A549 (cell line): ENCODE data around the gene TRIM26. TPM values are rescaled to one million over a fixed set of nuclear protein-coding genes. Genes with fewer than 3 reads are reported as not detected.

Source experiments
- ATAC-seq, 2 experiments: fragments of 200-7000 bp in 1 of 2; fragments of >200 bp in 1 of 2; cut with Nextera tagmentation in 1 of 2; cut with Tn5 transposase in 1 of 2; 3 replicates each; pipeline versions ENCODE4 v1.8.0 to v1.9.1; 2018 to 2020; ENCODE audit warnings: mild to moderate bottlenecking in 1 of 2, moderate library complexity in 1 of 2
- CTCF ChIA-PET: fragments of 300-600 bp; sonication (Branson Sonifier 250); formaldehyde crosslinking; extraction: SDS; loops from one replicate; lab custom pipeline; 2021; ENCODE audit warnings: antibody characterized with exemption, inconsistent platforms; lab: Yijun Ruan, JAX
- POLR2A ChIA-PET: fragments of 350-600 bp; formaldehyde crosslinking; extraction: SDS; loops from one replicate; lab custom pipeline; 2021; ENCODE audit warnings: antibody characterized with exemption, inconsistent platforms; lab: Yijun Ruan, JAX
- DNase-seq, 2 experiments: peaks; one replicate each; pipeline versions ENCODE4 v3.0.0 to v3.0.0-alpha.2; 2011 to 2016; ENCODE audit warnings: low read depth in 1 of 2, low spot score in 1 of 2
- FAIRE-seq: peaks from 2 replicates; lab custom pipeline; 2011; peaks lifted over from hg19 to GRCh38; lab: Jason Lieb, UNC
- H3K27ac ChIP-seq, 2 experiments: fragments of >200 bp; sonication (Bioruptor Twin); formaldehyde crosslinking; 3 replicates each; pipeline ENCODE4 v1.5.1; 2016 to 2017
- H3K4me1 ChIP-seq: fragments of >200 bp; sonication (Bioruptor Twin); formaldehyde crosslinking; 3 replicates; pipeline ENCODE4 v1.6.1; 2016
- H3K4me2 ChIP-seq: fragments of >200 bp; sonication (Bioruptor Twin); formaldehyde crosslinking; 3 replicates; pipeline ENCODE4 v1.6.1; 2016
- H3K4me3 ChIP-seq: fragments of >200 bp; sonication (Bioruptor Twin); formaldehyde crosslinking; 3 replicates; pipeline ENCODE4 v1.5.1; 2016
- H3K9me3 ChIP-seq: fragments of >200 bp; sonication (Bioruptor Twin); formaldehyde crosslinking; 3 replicates; pipeline ENCODE4 v1.6.1; 2016
- CHD2 ChIP-seq: fragments of 150-350 bp; IDR thresholded peaks from 2 replicates; pipeline ENCODE4 v1.6.1; 2014; ENCODE audit warnings: low read length; ENCODE audit not compliant: partially characterized antibody
- CHD4 ChIP-seq: fragments of 200-600 bp; sonication (generic); IDR thresholded peaks from 2 replicates; pipeline ENCODE4 v1.6.1; 2016; ENCODE audit warnings: antibody characterized with exemption, mild to moderate bottlenecking, borderline replicate concordance
- EHF ChIP-seq: fragments of 250-450 bp; sonication (Bioruptor Pico); IDR thresholded peaks from 2 replicates; pipeline ENCODE4 v1.5.0; 2020; ENCODE audit warnings: mild to moderate bottlenecking
- EP300 ChIP-seq, 2 experiments: fragments of >200 bp; sonication (Bioruptor Twin); formaldehyde crosslinking; IDR thresholded peaks; 2 replicates in 1 of 2; 3 replicates in 1 of 2; pipeline ENCODE4 v1.6.1; 2016 to 2017
- ESRRA ChIP-seq: fragments of 150-350 bp; IDR thresholded peaks from 2 replicates; pipeline ENCODE4 v1.6.1; 2014; ENCODE audit warnings: mild to moderate bottlenecking, low read length, borderline replicate concordance
- FOSB ChIP-seq: fragments of 250-450 bp; sonication (Bioruptor Pico); IDR thresholded peaks from 2 replicates; pipeline ENCODE4 v1.5.0; 2020; ENCODE audit warnings: mild to moderate bottlenecking, moderate library complexity
- FOSL2 ChIP-seq, 2 experiments: fragments of 450-650 bp in 1 of 2; fragments of >200 bp in 1 of 2; sonication (Bioruptor Twin) in 1 of 2; formaldehyde crosslinking; IDR thresholded peaks; 2 replicates each; pipeline versions ENCODE4 v1.5.0 to v1.6.1; 2016 to 2020; ENCODE audit warnings: mild to moderate bottlenecking in 1 of 2, moderate library complexity in 1 of 2
- GATA3 ChIP-seq: IDR thresholded peaks from 2 replicates; pipeline ENCODE4 v1.6.1; 2012; ENCODE audit warnings: borderline replicate concordance
- HDAC2 ChIP-seq: fragments of 200-600 bp; sonication (generic); IDR thresholded peaks from 2 replicates; pipeline ENCODE4 v1.6.1; 2016
- HOXB13 ChIP-seq: fragments of 250-450 bp; sonication (Bioruptor Pico); IDR thresholded peaks from 2 replicates; pipeline ENCODE4 v1.5.0; 2020; ENCODE audit warnings: low read depth, mild to moderate bottlenecking, moderate library complexity
- HOXB5 ChIP-seq: fragments of 250-450 bp; sonication (Bioruptor Pico); IDR thresholded peaks from 2 replicates; pipeline ENCODE4 v1.5.0; 2020; ENCODE audit warnings: mild to moderate bottlenecking, moderate library complexity
- JUN ChIP-seq, 2 experiments: fragments of >200 bp; sonication (Bioruptor Twin); formaldehyde crosslinking; IDR thresholded peaks; 2 replicates in 1 of 2; 3 replicates in 1 of 2; pipeline ENCODE4 v1.6.1; 2016 to 2017
- KDM5A ChIP-seq: fragments of 200-600 bp; sonication (generic); IDR thresholded peaks from 2 replicates; pipeline ENCODE4 v1.6.1; 2016; ENCODE audit warnings: antibody characterized with exemption, mild to moderate bottlenecking
- MAFK ChIP-seq: fragments of 450-650 bp; IDR thresholded peaks from 2 replicates; pipeline ENCODE4 v1.6.1; 2014; ENCODE audit not compliant: partially characterized antibody
- NR3C1 ChIP-seq: fragments of >200 bp; sonication (Bioruptor Twin); formaldehyde crosslinking; IDR thresholded peaks from 3 replicates; pipeline ENCODE4 v1.6.1; 2017
- PHF8 ChIP-seq: fragments of 200-600 bp; sonication (generic); IDR thresholded peaks from 2 replicates; pipeline ENCODE4 v1.6.1; 2016; ENCODE audit warnings: low read depth, mild to moderate bottlenecking, antibody characterized with exemption, moderate library complexity, borderline replicate concordance
- POLR2A ChIP-seq: IDR thresholded peaks from 2 replicates; pipeline ENCODE4 v1.6.1; 2012; ENCODE audit warnings: mild to moderate bottlenecking, low read length
- POLR2AphosphoS2 ChIP-seq: conservative IDR thresholded peaks from 2 replicates; pipeline ENCODE4 v1.6.1; 2012; ENCODE audit warnings: low read length, improper control_type of control experiment, inconsistent platforms
- RFX5 ChIP-seq: fragments of 450-650 bp; IDR thresholded peaks from 2 replicates; pipeline ENCODE4 v1.7.1; 2014; ENCODE audit warnings: antibody characterized with exemption, mild to moderate bottlenecking, moderate library complexity
- SREBF2 ChIP-seq: fragments of 450-650 bp; IDR thresholded peaks from 2 replicates; pipeline ENCODE4 v1.6.1; 2014; ENCODE audit warnings: mild to moderate bottlenecking, moderate library complexity
- TP53 ChIP-seq: fragments of 250-450 bp; sonication (Bioruptor Pico); IDR thresholded peaks from 2 replicates; pipeline ENCODE4 v1.5.0; 2021; ENCODE audit warnings: mild to moderate bottlenecking, moderate library complexity
- ZNF302 ChIP-seq: fragments of 250-450 bp; sonication (Bioruptor Pico); IDR thresholded peaks from 2 replicates; pipeline ENCODE4 v1.9.0; 2021; ENCODE audit warnings: inconsistent platforms, mild to moderate bottlenecking, moderate library complexity
- WGBS: methylation state at CpG from one replicate; pipeline ENCODE4 v1.1.6; 2017; ENCODE audit errors: missing lambda C conversion rate; 5-methylcytosine and 5-hydroxymethylcytosine counted together
- polyA minus RNA-seq: library from RNA; depleted of rRNA, polyadenylated mRNA; stranded (reverse); fragments of >200 nt; gene quantifications from 2 replicates; pipeline ENCODE4 v1.2.3, GENCODE V29; 2011; rRNA and poly(A)+ RNA removed
- polyA plus RNA-seq, 4 experiments: library from polyadenylated mRNA; depleted of rRNA in 3 of 4; stranded (reverse); fragments of >200 nt; fragmentation: RNase III in 1 of 4; extraction: RNeasy Plus Mini Kit Qiagen cat#74134 plus additional on column Dnase treatment in 1 of 4; gene quantifications; 2 replicates in 3 of 4; 3 replicates in 1 of 4; pipeline ENCODE4 v1.2.3, GENCODE V29; 2011 to 2017
- TF ChIP-seq, protein P1 (sequence below): fragments of >200 bp; sonication (Bioruptor Twin); formaldehyde crosslinking; IDR thresholded peaks from 3 replicates; pipeline ENCODE4 v1.6.1; 2016
- TF ChIP-seq, protein P2 (sequence below): IDR thresholded peaks from 2 replicates; pipeline ENCODE4 v1.6.1; 2012; ENCODE audit warnings: low read depth, borderline replicate concordance
- TF ChIP-seq, protein P3 (sequence below): fragments of 200-600 bp; sonication (generic); IDR thresholded peaks from 2 replicates; pipeline ENCODE4 v1.6.1; 2016; ENCODE audit warnings: antibody characterized with exemption, mild to moderate bottlenecking, moderate library complexity
- TF ChIP-seq, protein P4 (sequence below): fragments of >200 bp; sonication (Bioruptor Twin); formaldehyde crosslinking; IDR thresholded peaks from 2 replicates; pipeline ENCODE4 v1.6.1; 2016
- TF ChIP-seq, protein P5 (sequence below): fragments of 150-350 bp; IDR thresholded peaks from 2 replicates; pipeline ENCODE4 v1.6.1; 2014; ENCODE audit warnings: low read depth, mild to moderate bottlenecking, low read length

The TRIM26 gene, protein sequence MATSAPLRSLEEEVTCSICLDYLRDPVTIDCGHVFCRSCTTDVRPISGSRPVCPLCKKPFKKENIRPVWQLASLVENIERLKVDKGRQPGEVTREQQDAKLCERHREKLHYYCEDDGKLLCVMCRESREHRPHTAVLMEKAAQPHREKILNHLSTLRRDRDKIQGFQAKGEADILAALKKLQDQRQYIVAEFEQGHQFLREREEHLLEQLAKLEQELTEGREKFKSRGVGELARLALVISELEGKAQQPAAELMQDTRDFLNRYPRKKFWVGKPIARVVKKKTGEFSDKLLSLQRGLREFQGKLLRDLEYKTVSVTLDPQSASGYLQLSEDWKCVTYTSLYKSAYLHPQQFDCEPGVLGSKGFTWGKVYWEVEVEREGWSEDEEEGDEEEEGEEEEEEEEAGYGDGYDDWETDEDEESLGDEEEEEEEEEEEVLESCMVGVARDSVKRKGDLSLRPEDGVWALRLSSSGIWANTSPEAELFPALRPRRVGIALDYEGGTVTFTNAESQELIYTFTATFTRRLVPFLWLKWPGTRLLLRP
- polyA plus RNA-seq (2011; rRNA removed): 23.3 and 30.4 TPM in 2 replicates
- 23.0 and 23.2 TPM in 2 replicates for polyA plus RNA-seq (2012; cell fraction: cytosol; rRNA removed)
- 31.4 and 38.2 TPM in 2 replicates for polyA plus RNA-seq (2012; cell fraction: nucleus; rRNA removed)
- polyA plus RNA-seq (2017; fragmentation: RNase III; extraction: RNeasy Plus Mini Kit Qiagen cat#74134 plus additional on column Dnase treatment): 28.2 to 31.1 TPM (median 30.4 TPM) in 3 replicates
- 27.5 and 32.3 TPM in 2 replicates for polyA minus RNA-seq

DNA sequence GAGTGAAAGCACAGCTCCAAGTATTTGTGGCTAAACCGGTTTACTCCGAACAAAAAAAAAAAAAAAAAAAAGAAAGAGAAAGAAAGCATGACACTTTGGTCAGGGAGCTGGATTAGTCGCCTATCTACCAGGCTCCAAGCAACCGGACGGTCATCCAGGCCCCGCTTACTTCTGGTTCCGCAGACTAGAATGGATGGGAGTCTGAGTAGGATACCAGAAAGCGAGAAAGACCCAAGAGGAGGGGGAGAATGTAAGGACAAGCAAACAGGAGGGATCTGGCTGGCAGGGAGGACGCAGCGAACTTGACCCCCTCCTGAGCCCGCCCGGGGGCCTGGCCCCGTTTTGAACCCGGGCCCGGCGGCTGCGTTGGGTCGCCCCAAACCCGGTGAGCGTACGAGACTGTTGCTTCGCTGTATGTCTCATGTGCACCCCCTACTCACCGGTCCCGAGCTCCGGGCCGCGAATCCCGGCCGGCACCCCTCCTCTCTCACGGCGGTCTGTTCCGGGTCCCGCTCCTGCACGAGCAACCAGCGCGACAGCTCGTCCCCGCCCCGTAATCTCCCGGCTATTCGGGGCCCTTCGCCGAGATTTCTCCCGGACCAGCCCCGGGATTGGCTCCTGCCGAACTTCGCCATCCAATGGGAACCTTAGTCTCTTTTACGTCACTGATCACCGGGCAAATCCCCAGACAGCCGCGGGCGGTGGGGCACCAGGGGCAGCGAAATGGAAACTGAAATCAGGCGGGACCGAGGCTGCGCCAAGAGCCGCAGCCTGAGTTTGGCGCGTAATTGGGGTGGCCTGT is at the start of gene TRIM26:
TRIM26 (minus strand) TSS at position 542 of the 802 bp plus-strand sequence. CDS start 14,303 bp downstream, outside the sequence.
- peak; percentile 93 for DNase-seq
- Histone ChIP-seq H3K4me1 (peaks cover 39% of the 10 kb centered on the region), H3K27ac (peak within 1 kb of the TSS; percentile 95 to 98), H3K9me3 (no peaks in the 10 kb centered on the region), H3K4me3 (peak within 1 kb of the TSS; percentile 77), H3K4me2 (peak within 1 kb of the TSS; percentile 94)
- FAIRE-seq: no peak
- WGBS: 2% methylated on average over 40 of the region's 59 CpGs
- ChIA-PET POLR2A (interaction anchor here (1.0 to 1.8 kb wide), 5 partner anchors 15 to 146 kb away, joined by 3 to 4 read pairs (median 3); partner anchors contain the start of gene PPP1R11), CTCF (interaction anchor here (0.6 to 1.5 kb wide), 2 partner anchors 25 to 117 kb away, joined by 4 read pairs; no protein-coding TSS in a partner anchor)
- ATAC-seq: peak; percentile 94 to 96
- TF ChIP-seq CHD4: no peak
- no peak for TF ChIP-seq HOXB5 (CRISPR knock-in tag)
- TF ChIP-seq CHD2: peak; percentile 51
- TF ChIP-seq, protein P1, sequence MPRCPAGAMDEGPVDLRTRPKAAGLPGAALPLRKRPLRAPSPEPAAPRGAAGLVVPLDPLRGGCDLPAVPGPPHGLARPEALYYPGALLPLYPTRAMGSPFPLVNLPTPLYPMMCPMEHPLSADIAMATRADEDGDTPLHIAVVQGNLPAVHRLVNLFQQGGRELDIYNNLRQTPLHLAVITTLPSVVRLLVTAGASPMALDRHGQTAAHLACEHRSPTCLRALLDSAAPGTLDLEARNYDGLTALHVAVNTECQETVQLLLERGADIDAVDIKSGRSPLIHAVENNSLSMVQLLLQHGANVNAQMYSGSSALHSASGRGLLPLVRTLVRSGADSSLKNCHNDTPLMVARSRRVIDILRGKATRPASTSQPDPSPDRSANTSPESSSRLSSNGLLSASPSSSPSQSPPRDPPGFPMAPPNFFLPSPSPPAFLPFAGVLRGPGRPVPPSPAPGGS: 0 out of 3 replicates have a peak, but pooled peaks have one; percentile 52
- peak; percentile 48; the same call in 1 of the 2 replicates for TF ChIP-seq KDM5A
- no peak for TF ChIP-seq EP300 (IDR thresholded peaks at IDR 0.05)
- TF ChIP-seq ZNF302 (CRISPR knock-in tag): no peak
- TF ChIP-seq PHF8: peak; percentile 61; the same call in 1 of the 2 replicates
- TF ChIP-seq POLR2A: peak; percentile 60
- TF ChIP-seq, protein P2, sequence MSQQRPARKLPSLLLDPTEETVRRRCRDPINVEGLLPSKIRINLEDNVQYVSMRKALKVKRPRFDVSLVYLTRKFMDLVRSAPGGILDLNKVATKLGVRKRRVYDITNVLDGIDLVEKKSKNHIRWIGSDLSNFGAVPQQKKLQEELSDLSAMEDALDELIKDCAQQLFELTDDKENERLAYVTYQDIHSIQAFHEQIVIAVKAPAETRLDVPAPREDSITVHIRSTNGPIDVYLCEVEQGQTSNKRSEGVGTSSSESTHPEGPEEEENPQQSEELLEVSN: 0 out of 2 replicates have a peak, but pooled peaks have one; percentile 74
- TF ChIP-seq, protein P3, sequence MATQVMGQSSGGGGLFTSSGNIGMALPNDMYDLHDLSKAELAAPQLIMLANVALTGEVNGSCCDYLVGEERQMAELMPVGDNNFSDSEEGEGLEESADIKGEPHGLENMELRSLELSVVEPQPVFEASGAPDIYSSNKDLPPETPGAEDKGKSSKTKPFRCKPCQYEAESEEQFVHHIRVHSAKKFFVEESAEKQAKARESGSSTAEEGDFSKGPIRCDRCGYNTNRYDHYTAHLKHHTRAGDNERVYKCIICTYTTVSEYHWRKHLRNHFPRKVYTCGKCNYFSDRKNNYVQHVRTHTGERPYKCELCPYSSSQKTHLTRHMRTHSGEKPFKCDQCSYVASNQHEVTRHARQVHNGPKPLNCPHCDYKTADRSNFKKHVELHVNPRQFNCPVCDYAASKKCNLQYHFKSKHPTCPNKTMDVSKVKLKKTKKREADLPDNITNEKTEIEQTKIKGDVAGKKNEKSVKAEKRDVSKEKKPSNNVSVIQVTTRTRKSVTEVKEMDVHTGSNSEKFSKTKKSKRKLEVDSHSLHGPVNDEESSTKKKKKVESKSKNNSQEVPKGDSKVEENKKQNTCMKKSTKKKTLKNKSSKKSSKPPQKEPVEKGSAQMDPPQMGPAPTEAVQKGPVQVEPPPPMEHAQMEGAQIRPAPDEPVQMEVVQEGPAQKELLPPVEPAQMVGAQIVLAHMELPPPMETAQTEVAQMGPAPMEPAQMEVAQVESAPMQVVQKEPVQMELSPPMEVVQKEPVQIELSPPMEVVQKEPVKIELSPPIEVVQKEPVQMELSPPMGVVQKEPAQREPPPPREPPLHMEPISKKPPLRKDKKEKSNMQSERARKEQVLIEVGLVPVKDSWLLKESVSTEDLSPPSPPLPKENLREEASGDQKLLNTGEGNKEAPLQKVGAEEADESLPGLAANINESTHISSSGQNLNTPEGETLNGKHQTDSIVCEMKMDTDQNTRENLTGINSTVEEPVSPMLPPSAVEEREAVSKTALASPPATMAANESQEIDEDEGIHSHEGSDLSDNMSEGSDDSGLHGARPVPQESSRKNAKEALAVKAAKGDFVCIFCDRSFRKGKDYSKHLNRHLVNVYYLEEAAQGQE: peak; percentile 60
- TF ChIP-seq RFX5: peak; percentile 99
- TF ChIP-seq JUN (IDR thresholded peaks at IDR 0.05): peak in 1 of 2 experiments; percentile 58; a peak in 2 of 5 replicates

DNA sequence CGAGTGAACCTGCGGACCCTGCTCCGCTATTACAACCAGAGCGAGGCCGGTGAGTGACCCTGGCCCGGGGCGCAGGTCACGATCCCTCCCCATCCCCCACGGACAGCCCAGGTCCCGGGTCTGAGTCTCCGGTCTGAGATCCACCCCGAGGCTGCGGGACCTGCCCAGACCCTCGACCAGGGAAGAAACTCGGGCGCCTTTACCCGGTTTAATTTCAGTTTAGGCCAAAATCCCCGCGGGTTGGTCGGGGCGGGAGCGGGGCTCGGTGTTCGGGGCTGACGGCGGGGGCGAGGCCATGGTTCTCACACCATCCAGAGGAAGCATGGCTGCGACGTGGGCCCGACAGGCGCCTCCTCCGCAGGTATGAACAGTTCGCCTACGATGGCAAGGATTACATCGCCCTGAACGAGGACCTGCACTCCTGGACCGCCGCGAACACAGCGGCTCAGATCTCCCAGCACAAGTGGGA is 46.9 kb upstream of the TRIM26 start:
- POLR2A ChIA-PET: no interaction called here
- H3K4me1 ChIP-seq: no peaks in the 10 kb centered on the region
- peak overlapping the region; percentile 98 for H3K4me3 ChIP-seq
- no peak for DNase-seq
- CTCF ChIA-PET: interaction anchor here (0.7 kb wide), 1 partner anchor 45 kb away, joined by 3 read pairs; no protein-coding TSS in a partner anchor
- H3K4me2 ChIP-seq: peak overlapping the region; percentile 72
- no peak for FAIRE-seq
- peak overlapping the region; percentile 81 to 91; a peak in 5 of 6 replicates for H3K27ac ChIP-seq
- WGBS: 69% methylated on average over 20 of the region's 40 CpGs
- H3K9me3 ChIP-seq: no peaks in the 10 kb centered on the region
- ATAC-seq: peak; percentile 16 to 22; a peak in 3 of 6 replicates
- TF ChIP-seq HOXB13 (no peak), GATA3 (no peak), POLR2AphosphoS2 (no peak), TP53 (CRISPR knock-in tag) (no peak), FOSL2 (IDR thresholded peaks at IDR 0.05) (no peak), FOSL2 (CRISPR knock-in tag; IDR thresholded peaks at IDR 0.05) (no peak), FOSB (CRISPR knock-in tag) (no peak), ESRRA (no peak), EHF (no peak), SREBF2 (no peak), NR3C1 (no peak), MAFK (no peak), HDAC2 (no peak)
- TF ChIP-seq, protein P4, sequence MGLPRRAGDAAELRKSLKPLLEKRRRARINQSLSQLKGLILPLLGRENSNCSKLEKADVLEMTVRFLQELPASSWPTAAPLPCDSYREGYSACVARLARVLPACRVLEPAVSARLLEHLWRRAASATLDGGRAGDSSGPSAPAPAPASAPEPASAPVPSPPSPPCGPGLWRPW: no peak
- TF ChIP-seq, protein P5, sequence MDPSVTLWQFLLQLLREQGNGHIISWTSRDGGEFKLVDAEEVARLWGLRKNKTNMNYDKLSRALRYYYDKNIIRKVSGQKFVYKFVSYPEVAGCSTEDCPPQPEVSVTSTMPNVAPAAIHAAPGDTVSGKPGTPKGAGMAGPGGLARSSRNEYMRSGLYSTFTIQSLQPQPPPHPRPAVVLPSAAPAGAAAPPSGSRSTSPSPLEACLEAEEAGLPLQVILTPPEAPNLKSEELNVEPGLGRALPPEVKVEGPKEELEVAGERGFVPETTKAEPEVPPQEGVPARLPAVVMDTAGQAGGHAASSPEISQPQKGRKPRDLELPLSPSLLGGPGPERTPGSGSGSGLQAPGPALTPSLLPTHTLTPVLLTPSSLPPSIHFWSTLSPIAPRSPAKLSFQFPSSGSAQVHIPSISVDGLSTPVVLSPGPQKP: no peak
